ENCODE results near the gene CLDN6. TPM values are rescaled to one million over a fixed set of nuclear protein-coding genes. Genes with fewer than 3 reads are reported as not detected.

CLDN6 gene
- total RNA-seq, 1 experiment from 2014 or later, result not detected

- DNase-seq (ENCODE audit: low read depth), result no peak
- in situ Hi-C loops (cut with HindIII; ENCODE audit: low pct_unique_long_range_greater_than_20kb, low sequenced_read_pairs), result no loop called here
Measured at GRCh38 chr16:3007059-3007956, 10.7 kb downstream of the CLDN6 start.

- in situ Hi-C loops (cut with HindIII; ENCODE audit: low pct_unique_long_range_greater_than_20kb, low sequenced_read_pairs), result no loop called here
- DNase-seq (ENCODE audit: low read depth), result peak; percentile 72
Measured at GRCh38 chr16:3004781-3005284, 13.2 kb downstream of the CLDN6 start.

GRCh38 chr16:3004319-3004718 lies 13.7 kb downstream of the CLDN6 start:
- in situ Hi-C loops (cut with HindIII; ENCODE audit: low pct_unique_long_range_greater_than_20kb, low sequenced_read_pairs), result no loop called here
- no peak for DNase-seq (ENCODE audit: low read depth)

GRCh38 chr16:3003582-3004270 lies 14.3 kb downstream of the CLDN6 start:
- in situ Hi-C loops (cut with HindIII; ENCODE audit: low pct_unique_long_range_greater_than_20kb, low sequenced_read_pairs), result no loop called here
- DNase-seq (ENCODE audit: low read depth), result peak; percentile 100

GRCh38 chr16:3001316-3001715 lies 16.7 kb downstream of the CLDN6 start:
- in situ Hi-C loops (cut with HindIII; ENCODE audit: low pct_unique_long_range_greater_than_20kb, low sequenced_read_pairs), result no loop called here

GRCh38 chr16:3000540-3000939 lies 17.4 kb downstream of the CLDN6 start:
- DNase-seq (ENCODE audit: low read depth), result no peak
- in situ Hi-C loops (cut with HindIII; ENCODE audit: low pct_unique_long_range_greater_than_20kb, low sequenced_read_pairs), result no loop called here

More at GRCh38 chr16:3001316-3001715, 16.7 kb downstream of the CLDN6 start:
- DNase-seq (ENCODE audit: low read depth), result no peak

- in situ Hi-C loops (cut with HindIII; ENCODE audit: low pct_unique_long_range_greater_than_20kb, low sequenced_read_pairs), result no loop called here
- no peak for DNase-seq (ENCODE audit: low read depth)
Measured at GRCh38 chr16:2999929-3000328, 18.1 kb downstream of the CLDN6 start.

GRCh38 chr16:2996298-2996697 lies 21.7 kb downstream of the CLDN6 start:
- in situ Hi-C loops (cut with HindIII; ENCODE audit: low pct_unique_long_range_greater_than_20kb, low sequenced_read_pairs), result no loop called here
- DNase-seq (ENCODE audit: low read depth), result no peak

- in situ Hi-C loops (cut with HindIII; ENCODE audit: low pct_unique_long_range_greater_than_20kb, low sequenced_read_pairs), result no loop called here
Measured at GRCh38 chr16:2992383-2993081, 25.5 kb downstream of the CLDN6 start.

GRCh38 chr16:2991566-2992261 lies 26.3 kb downstream of the CLDN6 start:
- in situ Hi-C loops (cut with HindIII; ENCODE audit: low pct_unique_long_range_greater_than_20kb, low sequenced_read_pairs), result no loop called here
- no peak for DNase-seq (ENCODE audit: low read depth)

More at GRCh38 chr16:2992383-2993081, 25.5 kb downstream of the CLDN6 start:
- DNase-seq (ENCODE audit: low read depth), result no peak

GRCh38 chr16:2990891-2991290 lies 27.1 kb downstream of the CLDN6 start:
- no peak for DNase-seq (ENCODE audit: low read depth)
- in situ Hi-C loops (cut with HindIII; ENCODE audit: low pct_unique_long_range_greater_than_20kb, low sequenced_read_pairs), result no loop called here

- in situ Hi-C loops (cut with HindIII; ENCODE audit: low pct_unique_long_range_greater_than_20kb, low sequenced_read_pairs), result no loop called here
- no peak for DNase-seq (ENCODE audit: low read depth)
Measured at GRCh38 chr16:2988590-2989099, 29.3 kb downstream of the CLDN6 start.

- in situ Hi-C loops (cut with HindIII; ENCODE audit: low pct_unique_long_range_greater_than_20kb, low sequenced_read_pairs), result no loop called here
- DNase-seq (ENCODE audit: low read depth), result no peak
Measured at GRCh38 chr16:2987833-2988232, 30.1 kb downstream of the CLDN6 start.

GRCh38 chr16:2987286-2987685 lies 30.7 kb downstream of the CLDN6 start:
- no peak for DNase-seq (ENCODE audit: low read depth)
- in situ Hi-C loops (cut with HindIII; ENCODE audit: low pct_unique_long_range_greater_than_20kb, low sequenced_read_pairs), result no loop called here

- DNase-seq (ENCODE audit: low read depth), result no peak
- in situ Hi-C loops (cut with HindIII; ENCODE audit: low pct_unique_long_range_greater_than_20kb, low sequenced_read_pairs), result no loop called here
Measured at GRCh38 chr16:2986623-2987188, 31.3 kb downstream of the CLDN6 start.

GRCh38 chr16:2985893-2986355 lies 32.1 kb downstream of the CLDN6 start:
- DNase-seq (ENCODE audit: low read depth), result no peak
- in situ Hi-C loops (cut with HindIII; ENCODE audit: low pct_unique_long_range_greater_than_20kb, low sequenced_read_pairs), result no loop called here

- in situ Hi-C loops (cut with HindIII; ENCODE audit: low pct_unique_long_range_greater_than_20kb, low sequenced_read_pairs), result no loop called here
- no peak for DNase-seq (ENCODE audit: low read depth)
Measured at GRCh38 chr16:2985462-2985861, 32.5 kb downstream of the CLDN6 start.
